ENCODE measurements around the gene LPCAT2. TPM values are rescaled to one million over a fixed set of nuclear protein-coding genes. Genes with fewer than 3 reads are reported as not detected.

LPCAT2 gene
- polyA plus RNA-seq, result not detected

- Mint-ChIP-seq H3K9me3 (peaks cover 6 to 11% (median 9%) of the 10 kb centered on the region in 3 donors), H3K27me3 (peaks cover 25% of the 10 kb centered on the region), H3K4me3 (peak within 1 kb of the TSS in 3 of 4 donors; percentile 29 to 67 (median 60)), H3K36me3 (no peaks in the 10 kb centered on the region), H3K27ac (peak within 1 kb of the TSS in 1 of 3 donors; percentile 53), H3K4me1 (peaks cover 0 to 3% (median 1%) of the 10 kb centered on the region in 3 donors)
These were observed at the start of gene LPCAT2 for GRCh38 chr16:55508941-55509931. LPCAT2 (plus strand) TSS chr16:55509072; CDS start chr16:55509182, 110 bp downstream.

DNA sequence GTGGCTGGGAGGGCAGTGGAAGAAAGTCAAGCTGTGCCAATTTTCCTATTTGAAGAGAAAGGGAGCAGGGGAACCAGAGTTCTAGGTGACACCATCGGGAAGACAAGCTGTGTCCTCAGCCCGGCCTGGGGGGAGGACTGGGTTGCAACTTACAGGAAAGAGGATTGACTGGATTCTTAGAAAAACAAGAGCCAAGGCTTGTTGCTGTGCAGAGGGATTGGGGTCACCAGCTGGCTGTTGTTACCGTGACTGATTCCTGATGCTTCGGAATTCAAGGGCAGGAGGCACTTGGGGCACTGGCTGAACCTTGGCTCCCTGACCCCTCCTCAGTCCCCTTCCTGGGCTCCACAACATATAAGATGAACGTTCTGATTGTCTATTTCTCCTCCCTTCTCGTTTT, 46.6 kb upstream of the LPCAT2 start:
- H3K9me3 Mint-ChIP-seq, result no peaks in the 10 kb centered on the region
- peaks cover 1% of the 10 kb centered on the region for H3K36me3 Mint-ChIP-seq
- H3K27me3 Mint-ChIP-seq, result peaks cover 1% of the 10 kb centered on the region
- no peak overlapping the region for H3K4me3 Mint-ChIP-seq
- H3K4me1 Mint-ChIP-seq, result no peaks in the 10 kb centered on the region
- H3K27ac Mint-ChIP-seq, result no peak overlapping the region

DNA sequence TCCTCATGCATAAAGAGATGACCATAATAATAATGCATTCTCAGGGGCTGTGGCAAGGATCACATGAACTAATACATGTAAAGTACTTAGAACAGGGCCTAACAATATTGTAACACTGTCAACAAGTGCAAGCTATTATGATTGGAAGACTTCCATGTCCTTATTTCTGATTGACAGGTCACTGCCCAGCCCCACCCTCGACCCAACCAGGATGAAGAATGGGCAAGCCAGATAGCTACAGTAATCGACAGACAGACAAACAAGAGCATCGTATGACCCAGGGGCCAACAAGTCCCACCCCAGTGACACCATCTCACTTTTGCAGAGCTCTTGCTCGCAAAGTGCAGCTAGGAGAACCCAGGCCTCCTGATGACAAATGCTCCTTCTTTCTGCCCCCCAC, 44.5 kb upstream of the LPCAT2 start:
- Mint-ChIP-seq H3K27me3 (peaks cover 1% of the 10 kb centered on the region), H3K9me3 (no peaks in the 10 kb centered on the region), H3K27ac (peak overlapping the region in 1 of 3 donors; percentile 76), H3K4me3 (no peak overlapping the region), H3K4me1 (no peaks in the 10 kb centered on the region), H3K36me3 (no peaks in the 10 kb centered on the region)

- no peaks in the 10 kb centered on the region for H3K4me1 Mint-ChIP-seq
- H3K27ac Mint-ChIP-seq, result peak overlapping the region in 1 of 3 donors; percentile 6
- peaks cover 1% of the 10 kb centered on the region for H3K27me3 Mint-ChIP-seq
- no peak overlapping the region for H3K4me3 Mint-ChIP-seq
- H3K36me3 Mint-ChIP-seq, result no peaks in the 10 kb centered on the region
- H3K9me3 Mint-ChIP-seq, result no peaks in the 10 kb centered on the region
These were observed 43.6 kb upstream of the LPCAT2 start for GRCh38 chr16:55465077-55465896.

GRCh38 chr16:55466209-55466608, 42.7 kb upstream of the LPCAT2 start:
- no peak overlapping the region for H3K4me3 Mint-ChIP-seq
- H3K27ac Mint-ChIP-seq, result no peak overlapping the region
- no peaks in the 10 kb centered on the region for H3K36me3 Mint-ChIP-seq
- H3K4me1 Mint-ChIP-seq, result no peaks in the 10 kb centered on the region
- H3K27me3 Mint-ChIP-seq, result peaks cover 1% of the 10 kb centered on the region
- no peaks in the 10 kb centered on the region for H3K9me3 Mint-ChIP-seq

DNA sequence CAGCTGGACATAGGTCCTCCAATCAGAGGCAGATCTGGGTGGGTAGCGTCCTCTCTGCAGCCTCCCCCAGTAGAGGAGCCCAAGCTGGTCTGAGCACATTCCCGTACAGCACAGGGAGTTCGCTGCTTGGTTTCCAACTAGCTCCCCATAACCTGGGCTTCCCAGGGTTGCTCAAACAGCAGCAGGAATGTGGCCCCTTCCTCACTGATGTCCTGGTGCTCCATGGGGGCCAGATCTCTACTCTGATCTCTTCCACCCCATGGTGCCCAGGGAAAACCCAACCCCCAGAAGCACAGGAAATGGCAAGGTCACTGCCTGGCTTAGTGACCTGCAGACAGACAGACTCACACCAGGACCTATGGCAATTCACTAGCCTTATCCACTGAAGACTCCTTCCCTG, 41.0 kb upstream of the LPCAT2 start:
- no peak overlapping the region for H3K4me3 Mint-ChIP-seq

DNA sequence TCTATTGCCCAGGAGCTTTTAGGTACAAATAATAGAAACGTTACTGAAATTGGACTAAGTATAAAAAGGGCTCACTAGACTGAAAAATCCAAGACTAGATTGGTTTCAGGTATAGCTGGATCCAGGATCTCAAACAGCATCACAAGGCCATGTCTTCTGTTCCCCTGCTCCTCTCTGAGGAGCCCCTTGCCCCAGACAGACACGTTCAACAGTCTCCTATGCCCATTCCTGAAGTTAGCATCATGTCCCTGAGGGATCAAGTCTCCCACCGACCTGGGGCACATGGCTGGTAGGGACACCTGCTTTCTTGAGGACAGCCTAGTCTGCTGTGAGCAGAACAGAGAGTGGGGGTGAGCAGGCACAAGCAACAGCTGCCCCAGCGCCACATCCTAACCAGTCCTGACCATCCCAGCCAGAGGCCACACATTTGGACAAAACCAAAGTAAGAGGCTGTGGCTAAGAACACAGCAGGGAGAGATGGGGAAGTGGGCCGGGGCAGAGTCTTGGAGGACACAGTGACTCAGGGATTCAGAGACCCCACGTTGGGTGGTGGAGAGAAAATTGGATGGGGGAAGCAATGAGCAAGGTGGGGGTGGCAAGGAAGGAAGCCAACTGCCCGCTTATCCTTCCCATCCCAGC, 40.4 kb upstream of the LPCAT2 start:
- Mint-ChIP-seq H3K4me3 (no peak overlapping the region), H3K36me3 (no peaks in the 10 kb centered on the region), H3K27ac (no peak overlapping the region), H3K4me1 (no peaks in the 10 kb centered on the region), H3K27me3 (peaks cover 1% of the 10 kb centered on the region), H3K9me3 (no peaks in the 10 kb centered on the region)

More for the DNA sequence above, 41.0 kb upstream of the LPCAT2 start:
- no peaks in the 10 kb centered on the region for H3K9me3 Mint-ChIP-seq
- H3K4me1 Mint-ChIP-seq, result no peaks in the 10 kb centered on the region
- no peaks in the 10 kb centered on the region for H3K36me3 Mint-ChIP-seq
- no peak overlapping the region for H3K27ac Mint-ChIP-seq
- H3K27me3 Mint-ChIP-seq, result peaks cover 1% of the 10 kb centered on the region

- no peaks in the 10 kb centered on the region for H3K4me1 Mint-ChIP-seq
- no peak overlapping the region for H3K4me3 Mint-ChIP-seq
- H3K9me3 Mint-ChIP-seq, result no peaks in the 10 kb centered on the region
- H3K27ac Mint-ChIP-seq, result no peak overlapping the region
- no peaks in the 10 kb centered on the region for H3K36me3 Mint-ChIP-seq
- peaks cover 3% of the 10 kb centered on the region for H3K27me3 Mint-ChIP-seq
These were observed 38.9 kb upstream of the LPCAT2 start for GRCh38 chr16:55469821-55470532.

- H3K36me3 Mint-ChIP-seq, result no peaks in the 10 kb centered on the region
- H3K9me3 Mint-ChIP-seq, result no peaks in the 10 kb centered on the region
- H3K27me3 Mint-ChIP-seq, result peaks cover 3% of the 10 kb centered on the region
- no peak overlapping the region for H3K27ac Mint-ChIP-seq
- H3K4me1 Mint-ChIP-seq, result no peaks in the 10 kb centered on the region
- H3K4me3 Mint-ChIP-seq, result no peak overlapping the region
These were observed 38.1 kb upstream of the LPCAT2 start for GRCh38 chr16:55470533-55471371.

GRCh38 chr16:55471448-55472097, 37.3 kb upstream of the LPCAT2 start:
- Mint-ChIP-seq H3K36me3 (no peaks in the 10 kb centered on the region), H3K27me3 (peaks cover 3% of the 10 kb centered on the region), H3K27ac (no peak overlapping the region), H3K4me1 (no peaks in the 10 kb centered on the region), H3K9me3 (no peaks in the 10 kb centered on the region), H3K4me3 (no peak overlapping the region)

- peaks cover 11% of the 10 kb centered on the region for H3K27me3 Mint-ChIP-seq
- no peaks in the 10 kb centered on the region for H3K36me3 Mint-ChIP-seq
- H3K27ac Mint-ChIP-seq, result no peak overlapping the region
- H3K4me3 Mint-ChIP-seq, result no peak overlapping the region
- no peaks in the 10 kb centered on the region for H3K9me3 Mint-ChIP-seq
- H3K4me1 Mint-ChIP-seq, result no peaks in the 10 kb centered on the region
These were observed 35.3 kb upstream of the LPCAT2 start for GRCh38 chr16:55473587-55473986.

DNA sequence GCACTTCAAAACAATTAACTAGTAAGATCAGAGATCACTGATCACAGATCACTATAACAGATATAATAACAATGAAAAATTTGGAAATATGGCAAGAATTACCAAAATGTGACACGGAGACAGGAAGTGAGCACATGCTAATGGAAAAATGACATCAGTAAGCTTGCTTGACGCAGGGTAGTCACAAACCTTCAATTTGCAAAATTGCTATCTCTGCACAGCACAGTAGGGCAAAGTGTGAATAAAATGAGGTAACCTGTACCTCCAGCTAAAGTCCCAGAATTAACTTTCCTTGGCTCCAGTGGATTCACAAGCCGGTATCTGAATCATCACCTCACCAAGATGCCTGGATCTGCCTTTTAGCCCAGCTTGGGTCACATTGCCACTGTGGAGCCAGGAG, 34.1 kb upstream of the LPCAT2 start:
- Mint-ChIP-seq H3K27ac (no peak overlapping the region), H3K36me3 (no peaks in the 10 kb centered on the region), H3K27me3 (peaks cover 17% of the 10 kb centered on the region), H3K4me3 (no peak overlapping the region), H3K4me1 (peaks cover 0 to 1% (median 0%) of the 10 kb centered on the region in 3 donors), H3K9me3 (no peaks in the 10 kb centered on the region)

- no peak overlapping the region for H3K27ac Mint-ChIP-seq
- no peaks in the 10 kb centered on the region for H3K9me3 Mint-ChIP-seq
- peaks cover 27% of the 10 kb centered on the region for H3K27me3 Mint-ChIP-seq
- no peaks in the 10 kb centered on the region for H3K36me3 Mint-ChIP-seq
- H3K4me3 Mint-ChIP-seq, result no peak overlapping the region
- H3K4me1 Mint-ChIP-seq, result peaks cover 0 to 1% (median 0%) of the 10 kb centered on the region in 3 donors
These were observed 33.0 kb upstream of the LPCAT2 start for GRCh38 chr16:55475919-55476318.

Data from IgD-negative memory B cell (primary cell).